D721Med (cell line): ENCODE measurements around the gene DLD.
"Not testable (repeated sequence)": the region's sequence is repeated elsewhere in the genome, so short reads cannot be mapped to it uniquely, and the experiment has no call there.

Source experiments
- DNase-seq: peaks from one replicate; pipeline ENCODE4 v3.0.0; 2011; ENCODE audit warnings: low spot score; ENCODE audit not compliant: insufficient read length
- FAIRE-seq: peaks from 2 replicates; lab custom pipeline; 2011; peaks lifted over from hg19 to GRCh38; lab: Jason Lieb, UNC
- CTCF ChIP-seq: IDR thresholded peaks from 2 replicates; pipeline ENCODE4 v1.5.1; 2012; ENCODE audit warnings: mild to moderate bottlenecking, control low read depth; ENCODE audit not compliant: insufficient read depth; ENCODE audit errors: missing control alignments

The DLD gene

GRCh38 chr7:107890962-107891635 lies at the start of gene DLD:
TSS of gene DLD (plus strand) at chr7:107891183. CDS start at chr7:107891251, 68 bp downstream.
- no peak for TF ChIP-seq CTCF
- FAIRE-seq (no peak), DNase-seq (peak; percentile 80)

GRCh38 chr7:107842213-107842612 lies 48.8 kb upstream of the DLD start:
- TF ChIP-seq CTCF: no peak
- no peak for FAIRE-seq
- no peak for DNase-seq

- no peak for FAIRE-seq
- no peak for TF ChIP-seq CTCF
- no peak for DNase-seq
Observed at GRCh38 chr7:107843184-107843583, 47.8 kb upstream of the DLD start.

GRCh38 chr7:107846324-107846723 lies 44.7 kb upstream of the DLD start:
- DNase-seq (no peak), FAIRE-seq (no peak)
- TF ChIP-seq CTCF: no peak

- no peak for TF ChIP-seq CTCF
- FAIRE-seq (no peak), DNase-seq (no peak)
Observed at GRCh38 chr7:107847168-107847835, 43.7 kb upstream of the DLD start.

GRCh38 chr7:107847836-107848175 lies 43.2 kb upstream of the DLD start:
- not testable (repeated sequence) for FAIRE-seq, DNase-seq

- not testable (repeated sequence) for FAIRE-seq, DNase-seq
Observed at GRCh38 chr7:107848211-107848610, 42.8 kb upstream of the DLD start.

- DNase-seq (no peak), FAIRE-seq (no peak)
- no peak for TF ChIP-seq CTCF
Observed at GRCh38 chr7:107850216-107850615, 40.8 kb upstream of the DLD start.
